Endometrium (tissue), 2 donors: ENCODE measurements around the gene FBLN2.

Experiments
- FAIRE-seq: peaks from 2 replicates; lab custom pipeline; 2012; peaks lifted over from hg19 to GRCh38; lab: Jason Lieb, UNC
- donor health status: control.
- donor health status: control.

FBLN2 gene

DNA sequence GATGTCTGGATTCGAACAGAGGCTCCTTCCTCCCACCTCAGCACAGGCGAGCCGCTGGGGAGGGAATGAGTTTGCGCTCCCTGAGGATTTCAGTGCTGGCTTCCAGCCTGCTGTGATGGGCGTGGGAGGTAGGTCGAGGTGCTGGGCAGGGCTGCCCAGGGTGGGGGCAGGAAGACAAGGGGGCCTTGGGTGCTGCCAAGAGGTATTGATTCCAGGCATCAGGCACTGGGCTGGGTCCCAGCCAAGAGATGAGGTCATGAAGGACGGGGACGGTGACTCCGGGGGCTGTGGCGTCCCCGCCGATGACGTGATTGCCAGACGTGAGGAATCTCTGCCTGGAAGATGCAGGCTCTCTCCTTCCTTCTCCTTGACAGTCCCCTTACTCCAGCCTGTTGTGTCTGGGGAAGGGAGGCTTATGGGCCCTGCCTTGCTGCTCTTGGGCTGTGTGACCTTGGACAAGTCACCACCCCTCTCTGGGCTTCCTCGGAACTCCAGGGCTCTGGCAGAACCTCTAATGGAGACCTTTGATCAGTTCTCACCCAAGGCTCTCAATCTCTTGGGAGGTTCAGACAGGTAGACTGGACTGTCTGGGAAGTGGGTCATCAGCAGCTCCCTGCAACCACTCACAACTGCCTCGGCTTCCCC, 116.8 kb downstream of the FBLN2 start:
- no peak for FAIRE-seq

DNA sequence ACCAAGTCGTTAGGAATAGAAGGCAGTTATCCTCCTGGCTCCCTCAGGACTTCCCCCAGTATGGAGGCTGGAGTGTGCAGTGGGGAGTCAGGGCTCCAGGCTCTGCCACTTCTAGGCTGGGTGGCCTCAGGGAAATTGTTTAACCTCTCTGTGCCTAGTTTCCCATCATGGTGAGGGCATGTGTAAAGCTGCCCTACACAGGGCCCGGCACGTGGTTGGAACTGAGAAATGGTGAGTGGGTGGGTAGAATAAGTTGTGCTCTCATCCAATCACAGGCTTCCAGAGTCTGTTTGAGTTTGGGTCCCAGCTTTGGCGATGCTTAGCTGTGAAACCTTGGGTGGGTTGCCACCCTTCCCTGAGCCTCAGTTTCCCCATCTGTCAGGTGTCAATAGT, 117.3 kb downstream of the FBLN2 start:
- no peak for FAIRE-seq

DNA sequence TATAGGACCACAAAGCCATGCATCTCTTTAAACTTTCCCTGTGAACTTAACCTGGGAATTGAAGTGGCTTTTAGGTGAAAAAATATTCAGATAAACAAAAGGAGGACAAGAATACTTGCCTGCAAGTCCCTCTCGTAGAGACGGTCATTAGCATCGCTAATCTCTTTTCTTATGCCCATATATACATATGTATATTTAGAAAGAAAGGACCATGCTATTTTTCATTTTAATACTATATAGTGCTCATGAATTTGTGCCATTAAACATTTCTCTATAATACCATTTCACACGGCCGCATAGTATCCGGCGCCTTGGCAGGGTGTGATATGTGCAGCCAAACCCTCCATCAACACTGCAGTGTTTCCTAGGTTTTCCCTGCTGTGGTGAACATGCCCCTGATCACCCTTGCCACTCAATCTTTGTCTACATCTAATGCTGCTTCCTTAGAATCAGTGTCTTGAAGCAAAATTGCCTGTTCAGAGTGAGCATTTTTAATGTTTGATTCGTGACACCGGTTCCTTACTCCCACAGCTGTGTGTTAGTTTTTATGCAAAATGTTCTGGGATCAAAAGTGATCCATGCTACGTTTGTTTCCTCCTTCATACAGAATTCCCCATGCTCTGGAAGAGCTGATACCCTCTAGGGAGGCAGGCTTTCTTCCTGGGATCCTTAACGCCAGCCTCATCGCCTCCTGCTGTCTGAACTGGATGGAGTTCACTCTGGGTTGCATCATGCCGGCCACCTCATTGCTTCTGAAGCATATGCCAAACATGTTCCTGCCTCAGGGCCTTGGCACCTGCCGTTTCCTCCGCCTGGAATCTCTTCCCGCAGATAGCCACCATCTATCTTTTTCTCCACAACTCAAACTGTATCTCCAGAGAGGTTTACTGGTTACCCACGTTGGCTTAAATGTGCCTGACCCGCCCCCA, 118.1 kb downstream of the FBLN2 start:
- no peak for FAIRE-seq

DNA sequence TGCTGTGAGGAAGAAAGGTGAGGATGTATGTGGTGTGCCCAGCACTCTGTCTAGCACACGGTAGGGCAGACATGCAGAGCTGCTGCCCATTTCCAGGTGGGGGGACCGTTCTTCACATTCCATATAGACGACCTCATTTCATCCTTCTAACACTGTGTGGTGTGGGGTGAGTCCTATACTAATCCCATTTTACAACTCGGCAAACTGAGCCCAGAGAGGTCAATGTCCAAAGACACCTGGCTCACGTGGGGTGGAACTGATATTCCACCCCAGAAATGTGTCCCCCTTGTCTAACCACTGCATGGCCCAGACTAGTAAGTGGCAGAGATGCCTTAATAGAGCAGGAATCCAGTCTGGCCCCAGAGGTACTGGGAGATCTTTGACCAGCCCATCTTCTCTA, 119.2 kb downstream of the FBLN2 start:
- no peak for FAIRE-seq

DNA sequence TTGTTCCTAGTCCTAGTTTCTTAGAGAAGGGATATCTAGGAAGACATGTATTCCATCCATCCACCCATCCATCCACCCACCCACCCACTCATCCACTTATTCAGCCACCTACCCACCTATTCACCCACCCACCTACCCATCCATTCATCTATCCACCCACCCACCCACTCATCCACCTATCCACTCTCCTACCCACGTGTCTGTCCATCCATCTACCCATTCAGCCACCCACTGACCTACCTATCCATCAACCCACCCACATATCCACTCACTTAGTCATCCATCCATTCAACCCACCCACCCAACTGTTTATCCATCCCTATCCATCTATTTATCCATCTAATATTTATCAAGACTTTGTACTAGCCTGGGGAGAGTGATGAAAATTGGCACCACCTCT, 120.5 kb downstream of the FBLN2 start:
- no peak for FAIRE-seq

DNA sequence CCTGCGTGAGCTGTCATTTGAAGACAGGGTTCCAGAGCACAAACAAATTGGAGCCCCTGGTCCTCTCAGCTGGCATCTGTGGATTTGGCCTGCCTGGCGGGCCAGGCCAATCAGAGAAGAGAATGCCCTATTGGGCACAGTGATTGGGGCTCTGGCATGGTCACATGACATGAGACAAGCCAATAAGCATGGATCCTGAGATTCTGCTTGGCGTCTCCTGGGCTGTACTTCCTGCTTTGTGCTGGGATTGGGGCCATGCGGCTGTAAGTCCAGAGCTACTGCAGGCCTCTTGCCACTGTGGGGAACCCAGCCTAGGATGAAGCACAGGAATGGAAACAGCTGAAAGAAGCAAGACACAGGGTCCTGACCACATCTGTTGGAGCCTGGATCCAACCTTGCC, 121.4 kb downstream of the FBLN2 start:
- FAIRE-seq, result no peak

DNA sequence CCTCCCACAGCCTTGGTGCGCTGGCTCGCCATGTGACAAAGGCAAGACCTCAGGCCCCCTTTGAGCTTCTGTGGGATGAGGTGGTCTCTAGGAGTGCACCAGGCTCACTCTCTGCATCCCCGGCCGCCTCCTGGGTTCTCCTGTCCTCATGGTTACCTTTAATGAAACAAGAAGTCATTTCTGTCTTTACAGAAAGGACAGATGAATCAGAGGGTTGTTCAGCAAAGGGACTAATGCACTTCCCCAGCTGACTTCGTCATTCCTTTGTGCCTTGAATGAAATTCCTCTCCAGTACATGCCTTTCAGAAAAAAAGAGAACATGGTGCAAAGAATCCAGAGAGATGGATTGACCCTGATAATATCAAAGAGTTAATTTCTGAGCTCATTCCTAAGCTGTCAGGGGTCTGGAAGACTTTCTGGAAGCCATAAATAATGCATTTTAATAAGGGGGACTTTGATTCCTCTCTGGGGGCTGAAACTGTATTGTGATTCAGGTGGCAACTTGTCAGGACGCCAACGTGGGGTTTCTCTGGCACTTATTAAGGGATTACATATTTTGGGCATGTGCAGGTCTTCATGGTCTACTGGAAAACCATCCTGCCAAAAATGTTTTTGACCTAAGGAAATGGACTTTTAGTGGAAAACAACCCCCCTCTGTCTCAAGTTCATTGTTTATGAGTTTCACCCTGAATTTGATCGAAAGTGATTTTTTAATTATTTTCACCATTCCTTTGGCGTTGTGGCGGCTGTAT, 122.7 kb downstream of the FBLN2 start:
- FAIRE-seq, result no peak

DNA sequence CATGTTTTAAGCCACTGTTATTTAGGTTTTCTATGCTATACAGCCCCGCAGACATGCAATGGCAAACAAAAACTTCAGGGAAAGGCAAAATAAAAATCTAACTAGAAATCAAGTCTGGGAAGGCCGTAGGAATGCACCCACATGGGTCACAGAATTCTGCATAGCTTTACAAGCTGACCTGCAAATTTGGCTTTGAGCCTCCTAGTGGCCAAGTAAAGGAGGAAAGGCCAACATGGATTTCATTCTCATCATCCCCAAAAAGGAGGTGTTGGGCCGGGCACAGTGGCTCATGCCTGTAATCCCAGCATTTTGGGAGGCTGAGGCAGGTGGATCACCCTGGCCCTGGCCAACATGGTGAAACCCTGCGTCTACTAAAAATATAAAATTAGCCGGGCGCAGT, 124.3 kb downstream of the FBLN2 start:
- FAIRE-seq, result no peak

DNA sequence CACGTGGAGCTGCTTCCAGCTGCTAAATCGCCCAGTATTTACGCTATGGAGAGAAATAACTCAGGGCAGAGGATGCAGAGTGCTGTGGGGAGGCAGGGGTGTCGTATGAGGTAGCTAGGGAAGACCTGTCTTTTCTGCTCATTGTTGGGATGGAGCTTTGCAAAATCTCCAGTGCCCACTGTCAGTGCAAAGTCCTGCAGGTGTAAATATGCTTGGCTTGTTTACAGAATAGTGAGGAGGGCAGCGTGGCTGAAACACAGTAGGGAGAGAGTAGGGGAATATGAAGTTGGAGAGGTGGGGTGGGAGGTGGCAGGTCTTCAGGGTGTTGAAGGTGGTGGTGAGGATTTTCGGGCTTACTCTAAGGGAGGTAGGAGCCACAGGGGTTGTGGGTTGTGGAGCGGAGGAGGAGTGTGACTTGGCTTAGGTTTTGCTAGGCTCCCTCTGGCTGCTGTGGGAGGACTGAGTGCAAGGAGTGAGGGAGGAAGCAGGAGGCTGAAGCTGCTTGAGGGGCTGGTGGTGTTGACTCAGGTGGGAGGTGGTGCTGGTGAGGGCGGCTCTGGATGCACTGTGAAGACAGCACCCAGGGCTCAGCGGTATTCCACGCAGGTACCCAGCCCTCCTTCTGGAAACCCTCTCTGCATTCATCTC, 125.7 kb downstream of the FBLN2 start:
- no peak for FAIRE-seq

DNA sequence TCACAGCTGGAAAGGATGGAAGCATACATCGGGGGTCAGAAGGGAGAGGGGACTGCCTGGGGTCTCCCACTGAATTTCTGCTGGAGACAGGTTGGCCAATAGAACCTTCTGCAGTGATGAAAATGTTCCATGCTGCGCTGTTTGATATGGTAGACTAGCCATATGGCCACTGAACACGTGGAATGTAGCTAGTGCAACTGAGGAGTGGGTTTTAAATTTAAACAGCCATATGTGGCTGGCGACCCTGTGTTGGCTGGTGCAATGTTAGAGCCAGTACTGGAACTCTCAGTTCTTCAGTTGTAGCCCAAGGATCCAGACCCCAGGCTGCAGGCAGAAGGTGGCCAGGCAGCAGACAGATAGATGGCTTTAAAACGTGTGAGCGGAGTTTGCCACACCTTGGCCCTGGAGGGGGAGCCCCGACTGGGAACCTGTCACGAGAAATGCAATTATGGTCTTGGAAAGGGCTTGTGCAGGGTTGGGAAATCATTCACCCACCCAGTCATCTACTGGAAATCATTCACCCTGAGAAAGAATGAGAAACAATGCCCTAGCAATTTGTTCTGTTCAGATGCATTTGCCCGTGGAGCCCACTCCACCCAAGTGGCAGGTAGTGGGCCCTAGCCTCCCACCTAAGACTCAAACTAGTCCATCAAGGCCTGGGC, 127.6 kb downstream of the FBLN2 start:
- FAIRE-seq, result no peak

DNA sequence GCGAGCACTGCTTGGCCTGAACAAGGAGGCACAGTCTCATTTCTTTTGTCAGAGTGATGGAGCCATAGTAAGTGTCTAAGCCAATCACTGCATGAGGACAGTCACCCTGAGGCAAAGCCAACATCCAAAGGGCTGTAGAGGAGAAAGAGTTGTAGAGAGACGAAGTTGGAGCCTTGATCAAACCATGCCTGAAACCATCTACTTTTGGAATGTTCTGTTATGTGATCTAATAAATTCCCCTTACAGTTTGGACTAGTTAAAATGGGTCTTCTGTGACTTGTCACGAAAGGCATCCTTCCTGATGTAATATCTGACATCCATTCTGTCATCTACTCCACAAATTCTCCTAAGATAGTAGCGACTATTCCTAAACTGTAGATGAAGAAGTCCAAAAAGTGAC, 128.3 kb downstream of the FBLN2 start:
- no peak for FAIRE-seq

DNA sequence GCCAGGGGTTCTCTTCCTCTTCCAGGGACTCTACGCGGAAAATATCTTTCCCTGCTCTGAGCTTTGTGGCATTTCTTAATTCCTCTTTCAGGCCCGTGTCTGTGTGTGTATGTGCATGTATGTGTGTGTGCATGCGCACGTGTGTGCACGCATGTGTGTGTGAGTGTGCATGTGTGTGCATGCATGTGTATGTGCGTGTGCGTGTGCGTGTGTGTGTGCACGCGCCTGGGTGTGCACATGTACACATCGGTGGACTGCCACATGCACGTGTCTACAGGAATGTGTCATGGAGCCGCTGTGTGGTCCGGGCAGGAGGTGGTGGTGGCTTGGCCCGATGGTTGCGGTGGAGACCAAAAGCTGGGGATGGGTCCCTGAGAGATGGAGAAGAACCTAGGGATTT, 133.0 kb downstream of the FBLN2 start:
- FAIRE-seq, result no peak

DNA sequence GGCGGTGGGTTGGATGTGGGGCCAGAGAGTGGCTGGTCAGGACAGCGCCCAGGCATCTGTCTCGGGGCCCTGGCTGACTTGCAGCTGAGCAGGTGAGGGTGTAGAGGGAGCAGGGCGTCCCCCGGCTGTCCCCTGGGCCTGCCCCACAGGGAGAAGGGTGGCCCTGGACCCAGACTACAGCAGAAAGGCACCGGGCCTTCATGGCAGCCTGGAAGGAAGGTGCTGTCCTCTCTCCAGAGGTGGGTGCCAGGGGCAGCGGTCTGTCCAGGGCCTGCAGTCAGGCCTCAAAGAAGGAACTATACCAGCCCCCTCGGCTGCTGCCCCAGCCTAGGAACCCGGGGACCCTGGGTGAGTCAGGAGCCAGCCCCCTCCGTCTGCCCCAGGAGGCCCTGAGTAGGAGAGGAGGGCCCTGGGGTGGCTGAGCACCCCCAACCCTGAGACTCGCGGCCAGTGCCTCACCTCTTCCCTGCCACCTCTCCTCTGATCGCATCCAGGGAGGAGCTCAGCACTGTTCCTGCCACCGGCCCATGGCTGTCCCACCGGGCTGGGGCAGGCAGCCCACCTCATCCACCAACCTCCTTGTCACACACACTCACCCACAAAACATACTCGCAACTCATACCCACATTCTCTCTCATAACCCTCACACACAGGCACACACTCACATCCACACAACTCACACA, 133.5 kb downstream of the FBLN2 start:
- FAIRE-seq, result no peak

DNA sequence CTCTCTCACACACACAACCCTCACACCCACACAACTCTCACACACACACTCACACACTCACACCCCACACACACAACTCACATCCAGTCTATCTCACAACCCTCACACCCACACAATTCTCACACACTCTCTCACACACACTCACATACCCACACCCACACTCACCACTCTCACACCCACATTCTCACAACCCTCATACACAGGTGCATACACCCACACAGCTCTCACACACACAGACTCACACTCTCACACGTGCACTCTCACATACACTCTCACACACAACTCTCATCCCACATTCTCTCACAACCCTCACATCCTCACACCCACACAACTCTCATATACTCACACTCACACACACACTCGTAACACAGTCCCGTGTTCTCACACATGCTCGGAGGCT, 134.4 kb downstream of the FBLN2 start:
- FAIRE-seq, result no peak

DNA sequence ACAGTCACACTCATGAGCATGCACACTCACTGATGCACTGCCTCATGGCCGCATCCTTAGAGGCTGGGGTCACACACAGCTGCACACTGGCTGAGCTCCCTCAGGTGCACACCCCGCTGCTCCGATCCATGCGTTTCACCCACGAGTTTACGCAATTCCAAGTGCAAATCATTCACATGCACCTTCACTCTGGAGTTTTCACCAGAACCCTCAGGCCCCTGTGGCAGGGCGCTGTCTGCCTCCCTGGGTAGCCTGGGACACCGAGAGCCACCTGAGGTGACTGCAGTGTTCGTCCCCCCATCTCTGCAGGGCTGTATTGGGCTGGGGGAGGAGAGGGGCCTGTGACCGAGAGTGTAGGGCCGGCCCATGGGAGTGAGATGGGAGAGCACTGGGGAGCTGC, 134.8 kb downstream of the FBLN2 start:
- FAIRE-seq, result no peak

DNA sequence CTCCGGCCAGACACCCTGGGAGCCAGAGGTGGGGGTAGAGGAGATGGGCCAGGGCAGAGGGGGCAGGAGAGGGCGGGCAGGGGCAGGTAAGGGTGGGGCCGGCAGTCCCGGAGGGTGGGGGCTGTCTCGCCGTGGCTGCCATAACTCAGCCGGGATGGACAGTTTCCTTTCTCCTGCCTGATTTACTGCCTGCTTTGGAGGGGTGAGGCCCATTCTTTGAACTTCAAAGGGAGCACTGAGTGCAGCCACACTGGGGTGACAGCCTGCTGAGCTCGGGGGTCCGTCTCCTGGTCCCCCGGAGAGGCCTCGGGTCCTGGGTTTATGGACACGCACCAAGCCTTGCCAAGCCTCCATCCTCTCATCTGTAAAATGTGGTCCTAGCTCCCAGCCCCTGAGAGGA, 135.4 kb downstream of the FBLN2 start:
- FAIRE-seq, result no peak

DNA sequence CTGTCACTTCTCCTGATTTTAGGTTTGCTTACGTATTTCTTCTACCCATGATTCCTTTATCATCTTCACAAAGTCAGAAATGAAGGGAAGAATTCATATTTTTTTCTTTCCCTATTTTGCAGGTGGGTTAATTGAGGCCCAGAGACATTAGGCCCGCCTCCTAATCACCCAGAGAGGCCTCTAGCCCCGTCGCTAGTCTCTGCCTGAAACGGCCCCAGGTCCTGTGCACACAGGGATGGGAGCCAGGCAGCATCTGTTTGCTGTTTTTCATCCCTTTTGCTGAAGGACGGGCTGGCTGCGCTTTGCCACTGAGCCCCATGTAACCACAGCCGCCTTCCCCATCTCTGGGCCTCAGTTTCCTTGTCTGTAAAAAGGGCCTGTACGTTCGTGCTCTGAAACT, 135.9 kb downstream of the FBLN2 start:
- FAIRE-seq, result no peak

DNA sequence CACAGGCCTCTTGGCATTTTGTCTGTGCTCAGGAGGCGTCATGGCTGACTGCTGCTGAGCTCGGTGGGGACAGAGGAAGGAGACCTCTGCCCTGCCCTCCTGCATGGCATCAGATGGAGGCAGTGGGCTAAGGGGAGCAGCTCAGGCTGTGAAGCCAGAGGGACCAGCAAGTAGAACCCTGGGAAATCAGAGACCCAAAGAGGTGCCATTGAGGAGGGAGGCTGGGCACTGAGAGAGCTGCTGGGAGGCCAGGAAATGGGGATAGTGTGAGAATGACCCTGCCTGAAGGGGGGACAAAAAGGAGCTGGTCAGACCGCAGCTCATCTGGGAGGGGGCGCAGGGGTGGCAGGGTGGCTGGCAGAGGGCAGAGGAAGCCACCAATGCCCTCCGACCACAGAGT, 136.8 kb downstream of the FBLN2 start:
- FAIRE-seq, result no peak

DNA sequence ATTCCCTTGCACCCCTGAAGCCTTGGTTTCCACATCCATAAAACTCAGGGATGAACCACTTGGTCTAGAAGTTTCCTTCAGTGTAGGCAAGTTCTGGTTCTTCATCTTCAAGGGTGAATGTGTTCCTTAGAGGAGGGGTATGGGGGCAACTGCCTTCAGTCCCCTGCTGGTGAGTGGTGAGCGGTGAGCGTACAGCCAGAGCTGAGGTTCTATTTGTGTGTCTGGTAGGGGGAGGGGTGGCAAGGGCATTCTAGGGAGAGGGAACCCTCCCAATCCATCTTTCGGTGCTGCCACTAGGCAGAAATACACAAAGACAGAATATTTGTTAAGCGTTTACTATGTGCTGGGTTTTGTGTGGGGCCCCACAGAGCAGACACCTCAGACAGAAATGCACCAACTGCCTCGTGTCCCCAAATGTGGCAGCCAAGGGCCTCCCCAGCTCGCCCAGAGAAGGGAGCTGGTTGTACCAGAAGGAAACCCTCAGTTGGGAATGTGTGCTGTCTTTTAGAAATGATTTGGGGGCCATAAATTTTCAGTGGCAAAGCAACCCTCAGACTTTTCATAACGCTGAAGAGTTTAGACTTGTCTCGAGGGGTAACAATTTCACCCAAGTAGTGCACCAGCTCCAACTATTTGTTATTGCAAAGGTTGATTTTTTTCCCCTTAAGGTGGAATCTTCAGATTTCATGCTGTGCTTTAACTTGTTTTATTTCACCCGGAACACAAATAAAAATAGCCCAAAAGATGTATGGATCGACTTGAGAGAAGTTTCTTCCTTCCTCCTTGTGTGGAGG, 137.6 kb downstream of the FBLN2 start:
- no peak for FAIRE-seq

DNA sequence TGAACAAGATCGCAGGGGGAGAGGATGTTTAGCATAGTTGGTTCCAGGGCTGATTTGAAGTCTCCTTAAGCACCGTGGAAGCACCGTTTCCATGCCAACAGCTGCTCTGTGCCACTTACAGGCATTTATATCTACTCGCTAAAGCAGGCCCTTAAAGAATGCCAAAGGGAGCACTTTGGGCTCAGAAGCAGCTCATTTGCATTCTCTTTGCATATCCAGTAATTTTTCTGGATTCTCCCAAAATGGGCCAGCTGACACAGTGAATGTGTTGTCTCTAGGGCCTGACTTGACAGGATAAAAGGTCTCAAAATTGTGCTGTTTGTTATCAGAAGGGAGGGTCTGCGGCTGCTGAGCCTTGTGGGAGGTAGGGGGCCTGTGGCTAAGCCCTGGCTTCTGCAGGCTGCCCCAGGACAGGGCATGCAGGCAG, 138.6 kb downstream of the FBLN2 start:
- FAIRE-seq, result no peak
